HG03175 (cell line): ENCODE data around the gene KCNMB2.

Experiments
- ATAC-seq: cut with Tn5 transposase; IDR thresholded peaks from one replicate; pipeline ENCODE4 v1.9.1; 2021; ENCODE audit warnings: mild to moderate bottlenecking, moderate library complexity; ENCODE audit not compliant: unreplicated experiment

KCNMB2 gene

DNA sequence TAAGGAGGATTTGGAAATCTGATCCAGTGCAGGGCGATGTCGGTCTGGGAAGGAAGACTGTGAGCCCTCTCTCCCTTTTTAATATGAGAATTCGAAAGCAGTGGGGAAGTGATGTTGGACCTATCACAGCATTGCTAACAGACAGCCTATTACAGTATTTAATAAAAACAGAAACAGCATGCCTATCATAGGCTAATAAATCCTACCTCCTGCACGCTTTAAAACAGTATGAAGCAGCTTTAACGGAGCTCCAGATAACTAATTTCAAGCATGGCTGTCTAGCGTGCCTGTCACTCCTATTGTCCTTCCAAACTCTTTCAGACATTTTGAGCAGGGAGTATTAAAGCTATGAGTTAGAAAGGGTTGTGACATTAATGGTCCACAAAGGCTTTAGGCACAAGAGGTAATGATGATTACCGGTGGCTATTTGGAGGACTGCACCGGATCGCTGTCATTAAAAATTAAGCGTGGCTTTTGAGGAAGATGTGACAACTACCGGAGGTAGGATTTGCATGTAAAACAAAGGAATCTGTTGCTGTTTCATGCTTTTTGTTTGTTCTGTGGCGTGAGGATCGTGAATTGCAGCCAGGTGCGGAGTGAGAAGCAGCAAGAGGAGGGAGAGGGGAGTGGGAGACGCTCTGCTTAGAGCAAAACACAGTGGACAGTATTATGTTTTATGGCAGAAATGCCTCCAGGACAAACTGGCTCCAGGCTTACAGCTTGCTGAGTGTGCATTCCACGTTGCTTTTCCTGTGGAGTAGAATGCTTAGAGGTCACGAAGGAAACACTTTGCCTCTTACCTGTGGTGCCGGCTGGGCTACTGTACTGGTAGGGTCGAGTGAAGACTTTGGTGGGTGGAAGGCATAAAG lies at the start of gene KCNMB2:
Gene KCNMB2, plus strand, starts transcription at position 226 of the 869 bp plus-strand sequence.
- ATAC-seq, result no peak

GRCh38 chr3:178486903-178487302 lies 49.3 kb upstream of the KCNMB2 start:
- ATAC-seq, result no peak

DNA sequence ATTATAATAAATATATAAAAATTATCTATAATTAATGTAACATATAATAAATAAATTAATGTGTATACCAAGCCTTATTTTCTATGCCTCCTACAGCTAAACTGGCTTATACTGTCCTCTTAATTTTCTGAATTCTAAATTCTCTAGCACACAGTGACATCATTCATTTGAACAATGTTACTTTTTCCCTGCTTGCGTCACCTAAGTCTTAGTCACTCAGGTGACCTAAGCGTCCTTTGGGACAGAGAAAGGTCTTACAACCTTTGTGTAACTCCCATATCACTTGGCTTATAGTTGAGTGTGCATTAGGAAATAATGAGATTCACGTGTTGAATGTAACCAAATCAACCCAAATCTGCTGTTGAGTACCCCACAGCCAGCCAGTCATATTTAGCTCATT lies 48.5 kb upstream of the KCNMB2 start:
- ATAC-seq, result no peak

DNA sequence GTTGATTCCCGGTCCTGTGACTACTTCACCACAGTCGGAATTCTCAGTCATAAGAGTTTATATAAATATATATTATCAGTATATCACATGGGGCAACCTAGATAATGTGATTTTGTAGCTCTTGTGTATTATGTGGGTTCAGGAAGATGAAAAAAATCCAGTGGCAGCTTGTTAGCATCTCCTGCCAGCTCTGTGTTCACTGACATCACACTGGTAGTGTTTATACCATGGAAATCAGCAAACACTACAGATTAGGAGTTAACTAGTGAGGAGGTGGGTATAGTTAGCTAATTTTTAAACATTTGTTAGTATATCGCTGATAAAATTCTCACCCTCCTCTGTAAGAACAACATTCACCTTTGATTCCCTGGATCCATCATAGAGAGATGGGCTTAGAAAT lies 44.5 kb upstream of the KCNMB2 start:
- no peak for ATAC-seq

GRCh38 chr3:178492491-178492890 lies 43.7 kb upstream of the KCNMB2 start:
- ATAC-seq, result no peak

DNA sequence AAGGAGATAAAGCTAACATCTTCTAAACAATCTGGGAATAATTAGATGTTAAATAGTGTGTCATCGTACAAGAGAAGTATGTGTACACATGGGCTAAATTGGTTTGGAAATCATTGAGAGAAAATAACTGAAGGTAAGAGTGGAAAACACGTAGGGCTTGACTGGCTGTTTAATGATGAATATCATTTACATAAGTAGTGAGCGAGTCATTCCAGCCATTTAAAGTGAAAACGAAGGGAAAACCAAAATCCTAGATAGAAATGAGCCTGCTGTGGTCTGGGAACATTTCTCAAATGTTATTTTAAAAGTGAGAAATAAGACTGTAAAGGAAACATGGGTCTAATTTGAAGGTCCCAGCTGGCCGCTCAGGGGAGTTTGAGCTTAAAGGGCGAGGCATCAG lies 41.9 kb upstream of the KCNMB2 start:
- ATAC-seq, result no peak

- ATAC-seq, result no peak
These were observed 39.3 kb upstream of the KCNMB2 start for GRCh38 chr3:178496911-178497310.

DNA sequence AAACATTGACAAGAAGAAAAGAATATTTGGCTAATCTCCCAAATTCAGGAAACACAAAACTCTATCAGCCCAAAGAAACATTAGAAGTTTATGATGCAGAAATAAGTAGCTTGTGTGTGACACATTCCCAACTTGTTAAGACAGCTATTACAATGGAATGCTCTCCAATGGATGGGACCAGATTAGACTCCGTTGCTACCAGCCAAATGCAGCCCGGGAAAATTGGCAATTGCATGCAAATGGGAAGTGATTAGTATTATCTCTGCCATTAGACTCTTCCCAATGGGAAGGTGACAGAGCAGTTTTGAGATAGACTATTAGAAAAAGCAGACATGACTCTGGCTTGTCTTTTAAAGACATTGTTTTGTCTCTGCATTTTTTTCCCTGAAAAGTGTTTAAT lies 37.4 kb upstream of the KCNMB2 start:
- no peak for ATAC-seq

GRCh38 chr3:178500631-178501030 lies 35.6 kb upstream of the KCNMB2 start:
- ATAC-seq, result no peak

GRCh38 chr3:178504128-178504527 lies 32.1 kb upstream of the KCNMB2 start:
- no peak for ATAC-seq

- no peak for ATAC-seq
These were observed 30.4 kb upstream of the KCNMB2 start for GRCh38 chr3:178505832-178506231.

- ATAC-seq, result no peak
These were observed 28.5 kb upstream of the KCNMB2 start for GRCh38 chr3:178507507-178508442.

DNA sequence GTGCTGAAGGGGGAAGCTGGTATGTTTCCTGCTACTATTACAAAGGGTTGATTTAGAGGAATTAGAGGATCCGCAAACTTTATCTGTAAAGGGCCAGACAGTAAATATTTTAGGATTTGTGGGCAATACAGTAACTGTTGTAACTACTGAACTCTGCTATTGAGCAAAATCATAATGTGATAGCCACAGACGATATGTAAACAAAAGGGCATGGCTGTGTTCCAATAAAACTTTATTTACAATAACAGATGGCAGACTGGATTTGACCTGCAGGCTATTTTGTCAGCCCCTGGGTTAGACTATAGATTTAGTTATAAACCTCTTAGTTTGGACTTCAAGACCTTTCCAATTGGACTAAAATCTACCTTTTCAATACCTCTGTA lies 27.8 kb upstream of the KCNMB2 start:
- no peak for ATAC-seq

GRCh38 chr3:178510496-178510895 lies 25.7 kb upstream of the KCNMB2 start:
- ATAC-seq, result no peak

DNA sequence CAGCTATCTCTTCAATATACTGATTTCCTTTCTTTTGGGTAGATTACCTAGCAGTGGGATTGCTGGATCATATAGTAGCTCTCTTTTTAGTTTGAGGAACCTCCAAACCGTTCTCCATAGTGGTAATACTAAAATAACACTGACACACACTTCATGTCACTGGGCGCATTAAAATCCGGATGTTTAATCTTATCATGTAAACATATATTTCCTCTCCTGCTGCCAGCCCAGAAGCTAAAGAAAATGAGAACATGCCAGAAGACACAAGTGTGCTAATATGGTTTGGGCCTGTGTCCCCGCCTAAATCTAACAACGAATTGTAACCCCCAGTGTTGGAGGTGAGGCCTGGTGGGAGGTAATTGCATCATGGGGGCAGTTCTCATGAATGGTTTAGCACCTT lies 23.6 kb upstream of the KCNMB2 start:
- no peak for ATAC-seq

- no peak for ATAC-seq
These were observed 22.5 kb upstream of the KCNMB2 start for GRCh38 chr3:178513546-178514380.

DNA sequence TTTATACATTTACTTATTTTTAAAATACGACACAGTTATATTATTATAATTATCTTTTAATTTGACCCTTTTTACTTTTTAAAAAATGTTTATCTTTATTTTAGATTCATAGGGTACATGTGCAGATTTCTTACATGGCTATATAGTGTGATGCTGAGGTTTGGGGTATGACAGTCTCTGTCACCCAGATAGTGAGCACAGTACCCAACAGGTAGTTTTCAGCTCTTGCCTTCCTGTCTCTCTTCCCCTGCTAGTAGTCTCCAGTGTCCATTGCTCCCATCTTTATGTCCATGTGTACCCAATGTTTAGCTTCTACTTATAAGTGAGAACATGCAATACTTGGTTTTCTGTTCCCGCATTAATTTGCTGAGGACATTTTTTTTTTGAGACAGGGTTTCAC lies 21.8 kb upstream of the KCNMB2 start:
- ATAC-seq, result peak; percentile 15

- peak; percentile 31 for ATAC-seq
These were observed 21.0 kb upstream of the KCNMB2 start for GRCh38 chr3:178515076-178515744.

DNA sequence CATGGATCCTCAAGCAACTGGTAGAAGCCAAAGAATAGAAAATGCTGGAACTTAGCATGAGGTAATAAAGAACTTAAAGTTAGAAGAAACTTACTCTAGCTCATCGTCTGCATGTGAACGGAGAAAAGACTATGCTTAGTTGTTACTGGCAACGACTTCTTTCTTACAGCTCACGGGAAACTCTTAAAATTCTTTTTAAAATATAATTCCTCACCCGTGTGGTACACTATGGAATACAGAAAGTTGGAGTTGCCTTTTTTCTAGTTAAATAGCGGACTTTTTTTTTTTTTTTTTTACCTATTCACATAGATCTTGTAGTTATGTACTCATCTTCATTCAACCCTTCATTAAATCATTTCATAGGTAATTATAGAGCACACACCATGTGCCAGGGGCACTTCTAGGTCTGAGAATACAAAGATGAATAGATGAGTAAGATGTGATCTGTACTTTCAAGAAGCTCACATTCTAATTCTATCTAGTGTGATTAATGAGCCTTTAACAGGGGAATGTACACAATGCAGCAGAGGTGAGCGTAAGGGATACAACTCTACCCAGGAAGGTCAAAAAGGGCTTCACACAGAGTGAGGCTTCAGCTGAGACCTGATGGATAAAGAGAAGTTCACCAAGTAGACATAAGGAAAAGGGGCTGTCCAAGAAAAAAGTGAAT lies 18.4 kb upstream of the KCNMB2 start:
- no peak for ATAC-seq
